ENCODE data around the gene ITPRIP. TPM values are rescaled to one million over a fixed set of nuclear protein-coding genes. Genes with fewer than 3 reads are reported as not detected.

Gene ITPRIP
- total RNA-seq, 1 experiment from 2014 or later = 22.5 TPM

- peaks cover 5% of the 10 kb centered on the region for H3K9me3 ChIP-seq (ENCODE audit: control insufficient read depth, low read depth, low read length)
- no peak overlapping the region for H3K4me2 ChIP-seq (ENCODE audit: insufficient read depth, insufficient read length, low read length)
- no peak overlapping the region for H3K27ac ChIP-seq (ENCODE audit: insufficient read length, low read depth, low read length)
- no peak overlapping the region for H3K23ac ChIP-seq (ENCODE audit: insufficient read length, low read depth, low read length)
- no peaks in the 10 kb centered on the region for H3K79me1 ChIP-seq (ENCODE audit: insufficient read depth, low read depth, low read length, poor library complexity, severe bottlenecking)
- H2BK120ac ChIP-seq (ENCODE audit: low read depth, low read length, poor library complexity, severe bottlenecking) = no peak overlapping the region
- no peak overlapping the region for H3K4ac ChIP-seq (ENCODE audit: low read depth, low read length)
- H3T11ph ChIP-seq (ENCODE audit: low read length) = no peak overlapping the region
- no CpG with 5 or more reads among the region's 10 CpGs for WGBS (ENCODE audit: extremely low coverage, insufficient read length, low lambda C conversion rate)
- peaks cover 20 to 28% (median 27%) of the 10 kb centered on the region in 3 experiments for H3K36me3 Mint-ChIP-seq (ENCODE audit: insufficient read depth in 1 of 3, low read depth in 3 of 3)
- no peaks in the 10 kb centered on the region for H4K20me1 ChIP-seq (ENCODE audit: control insufficient read depth, insufficient read depth, insufficient read length)
- no peak overlapping the region for H4K8ac ChIP-seq (replicated peaks; ENCODE audit: insufficient read length, low read depth, low read length)
- no peak overlapping the region for H3K18ac ChIP-seq (ENCODE audit: insufficient read length, low read depth, low read length)
- no peak overlapping the region for H2BK20ac ChIP-seq (ENCODE audit: low read depth, low read length, poor library complexity, severe bottlenecking)
- no peak overlapping the region for H3K4me3 Mint-ChIP-seq
- DNase-seq = no peak
- no peaks in the 10 kb centered on the region for H3K4me1 ChIP-seq (ENCODE audit: insufficient read depth, low read length)
- H4K91ac ChIP-seq (ENCODE audit: insufficient read length, low read depth, low read length) = no peak overlapping the region
- no peak overlapping the region for H2BK15ac ChIP-seq (ENCODE audit: low read depth, low read length)
- H2BK5ac ChIP-seq (ENCODE audit: insufficient read length, low read length) = no peak overlapping the region
- no peak overlapping the region for H2BK12ac ChIP-seq (ENCODE audit: insufficient read length, low read depth, low read length)
- peaks cover 18 to 20% of the 10 kb centered on the region in 2 experiments for H3K9me3 Mint-ChIP-seq
- no peak overlapping the region for H2AK5ac ChIP-seq (ENCODE audit: insufficient read length, low read length)
- TF ChIP-seq, protein P1, sequence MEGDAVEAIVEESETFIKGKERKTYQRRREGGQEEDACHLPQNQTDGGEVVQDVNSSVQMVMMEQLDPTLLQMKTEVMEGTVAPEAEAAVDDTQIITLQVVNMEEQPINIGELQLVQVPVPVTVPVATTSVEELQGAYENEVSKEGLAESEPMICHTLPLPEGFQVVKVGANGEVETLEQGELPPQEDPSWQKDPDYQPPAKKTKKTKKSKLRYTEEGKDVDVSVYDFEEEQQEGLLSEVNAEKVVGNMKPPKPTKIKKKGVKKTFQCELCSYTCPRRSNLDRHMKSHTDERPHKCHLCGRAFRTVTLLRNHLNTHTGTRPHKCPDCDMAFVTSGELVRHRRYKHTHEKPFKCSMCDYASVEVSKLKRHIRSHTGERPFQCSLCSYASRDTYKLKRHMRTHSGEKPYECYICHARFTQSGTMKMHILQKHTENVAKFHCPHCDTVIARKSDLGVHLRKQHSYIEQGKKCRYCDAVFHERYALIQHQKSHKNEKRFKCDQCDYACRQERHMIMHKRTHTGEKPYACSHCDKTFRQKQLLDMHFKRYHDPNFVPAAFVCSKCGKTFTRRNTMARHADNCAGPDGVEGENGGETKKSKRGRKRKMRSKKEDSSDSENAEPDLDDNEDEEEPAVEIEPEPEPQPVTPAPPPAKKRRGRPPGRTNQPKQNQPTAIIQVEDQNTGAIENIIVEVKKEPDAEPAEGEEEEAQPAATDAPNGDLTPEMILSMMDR (conservative IDR thresholded peaks at IDR 0.05) = no peak
- H3K27me3 ChIP-seq (ENCODE audit: insufficient read depth, low read length) = no peaks in the 10 kb centered on the region
- H3K23me2 ChIP-seq (ENCODE audit: insufficient read length, low read depth, low read length, poor library complexity, severe bottlenecking) = no peaks in the 10 kb centered on the region
- H3K27ac Mint-ChIP-seq = no peak overlapping the region; a peak in 1 of 7 replicates
- H3K27me3 Mint-ChIP-seq (ENCODE audit: low read depth) = no peaks in the 10 kb centered on the region; the same call in 1 of the 2 replicates
- H2AFZ ChIP-seq (ENCODE audit: low read length) = no peak overlapping the region
- peaks cover 15 to 18% of the 10 kb centered on the region in 2 experiments for H3K4me1 Mint-ChIP-seq
- H3K14ac ChIP-seq (ENCODE audit: insufficient read depth, low read length) = no peak overlapping the region
- no peak overlapping the region for H3K9ac ChIP-seq (ENCODE audit: extremely low read depth, insufficient read length, low read length)
- no peak overlapping the region for H3K56ac ChIP-seq (ENCODE audit: insufficient read length, low read depth, low read length)
- no peaks in the 10 kb centered on the region; the same call in 1 of the 2 replicates for H3K79me2 ChIP-seq (ENCODE audit: insufficient read depth, low read length)
- H4K5ac ChIP-seq (ENCODE audit: insufficient read length, low read depth, low read length) = no peak overlapping the region
Measured at GRCh38 chr10:104307576-104308438, 30.5 kb downstream of the ITPRIP start.
